HCT116 (cell line): Measurements from ENCODE around the gene S100A10. TPM values are rescaled to one million over a fixed set of nuclear protein-coding genes. Genes with fewer than 3 reads are reported as not detected.

Experiments
- ATAC-seq: fragments of 200-7000 bp; cut with Tn5 transposase; 2 replicates; pipeline ENCODE4 v1.9.1; 2020; ENCODE audit warnings: mild to moderate bottlenecking, moderate library complexity
- BruUV-seq: library from RNA; stranded (reverse); fragments of 400-500 nt; replicated peaks from 2 replicates; lab custom pipeline; 2021; lab: Mats Ljungman, UMichigan
- CTCF ChIA-PET: fragments of 300-600 bp; sonication (Branson Sonifier 250); formaldehyde crosslinking; loops from one replicate; lab custom pipeline; 2021; ENCODE audit warnings: antibody characterized with exemption; lab: Charles Lee
- POLR2A ChIA-PET: fragments of 300-600, 350-600 bp; sonication (Branson Sonifier 250); formaldehyde crosslinking; loops from one replicate; lab custom pipeline; 2021; ENCODE audit warnings: antibody characterized with exemption; lab: Charles Lee
- RAD21 ChIA-PET, 2 experiments: fragments of 300-600 bp; sonication (Branson Sonifier 250); formaldehyde crosslinking; loops; one replicate each; lab custom pipeline; 2023; ENCODE audit warnings: low total read pairs in 2 of 2; ENCODE audit not compliant: uncharacterized antibody in 2 of 2, unreplicated experiment in 2 of 2, low non-redundant PET in 1 of 2; lab: Charles Lee
- DNase-seq: peaks from one replicate; pipeline ENCODE4 v3.0.0-alpha.2; 2010; ENCODE audit warnings: low read depth, low spot score
- H2AFZ ChIP-seq: fragments of 200-600 bp; shearing (Covaris generic), sonication (generic); 2 replicates; pipeline ENCODE4 v1.6.1; 2017; ENCODE audit warnings: low read depth, mixed run types, mixed read lengths, antibody characterized with exemption, low read length; ENCODE audit not compliant: poor library complexity, severe bottlenecking
- H3K27ac ChIP-seq: 2 replicates; pipeline ENCODE4 v1.5.1; 2012; ENCODE audit warnings: low read depth, low read length
- H3K27me3 ChIP-seq: fragments of 200-600 bp; sonication (generic); 2 replicates; pipeline ENCODE4 v1.6.1; 2016; ENCODE audit warnings: mixed run types, low read length, mixed read lengths; ENCODE audit not compliant: insufficient read depth
- H3K36me3 ChIP-seq, 2 experiments: fragments of 200-500 bp in 1 of 2; fragments of 200-600 bp in 1 of 2; sonication (Bioruptor generic) in 1 of 2; sonication (generic) in 1 of 2; 2 replicates each; pipeline versions ENCODE4 v1.5.1 to v1.6.1; 2014 to 2016; ENCODE audit warnings: low read length in 2 of 2, inconsistent platforms in 1 of 2, mixed read lengths in 1 of 2, mixed run types in 1 of 2; ENCODE audit not compliant: insufficient read depth in 2 of 2, control insufficient read depth in 1 of 2
- H3K4me1 ChIP-seq, 2 experiments: fragments of 200-600 bp in 1 of 2; sonication (generic) in 1 of 2; 2 replicates each; pipeline versions ENCODE4 v1.5.1 to v1.6.1; 2012 to 2017; ENCODE audit warnings: low read length in 2 of 2, inconsistent platforms in 1 of 2, mild to moderate bottlenecking in 1 of 2, mixed read lengths in 1 of 2, mixed run types in 1 of 2, moderate library complexity in 1 of 2; ENCODE audit not compliant: insufficient read depth in 2 of 2, control insufficient read depth in 1 of 2
- H3K4me2 ChIP-seq: fragments of 200-600 bp; sonication (generic); 2 replicates; pipeline ENCODE4 v1.6.1; 2017; ENCODE audit warnings: mixed run types, low read length, mixed read lengths
- H3K4me3 ChIP-seq, 2 experiments: fragments of 200-600 bp in 1 of 2; sonication (generic) in 1 of 2; replicated peaks in 1 of 2; 2 replicates each; pipeline ENCODE4 v1.5.1; 2011 to 2016; ENCODE audit warnings: low read length in 2 of 2, control low read depth in 1 of 2, low read depth in 1 of 2, mild to moderate bottlenecking in 1 of 2, mixed read lengths in 1 of 2, mixed run types in 1 of 2
- H3K79me2 ChIP-seq: fragments of 200-600 bp; sonication (generic); 2 replicates; pipeline ENCODE4 v1.6.1; 2017; ENCODE audit warnings: mild to moderate bottlenecking, mixed run types, low read length, moderate library complexity, mixed read lengths; ENCODE audit not compliant: insufficient read depth
- H3K9ac ChIP-seq: fragments of 200-600 bp; sonication (generic); 2 replicates; pipeline ENCODE4 v1.6.1; 2016; ENCODE audit warnings: low read length, mixed read lengths
- H3K9me2 ChIP-seq: fragments of 200-600 bp; sonication (generic), shearing (Covaris generic); 2 replicates; pipeline ENCODE4 v1.6.1; 2017; ENCODE audit warnings: mixed run types, mild to moderate bottlenecking, moderate library complexity; ENCODE audit not compliant: insufficient read depth
- H3K9me3 ChIP-seq, 2 experiments: fragments of 200-500 bp in 1 of 2; fragments of 200-600 bp in 1 of 2; sonication (Bioruptor generic) in 1 of 2; sonication (generic) in 1 of 2; 2 replicates each; pipeline ENCODE4 v1.6.1; 2014 to 2017; ENCODE audit warnings: low read length in 2 of 2, mixed read lengths in 2 of 2, inconsistent platforms in 1 of 2, low read depth in 1 of 2, mild to moderate bottlenecking in 1 of 2, mixed run types in 1 of 2, moderate library complexity in 1 of 2; ENCODE audit not compliant: control insufficient read depth in 1 of 2, insufficient read depth in 1 of 2
- H4K20me1 ChIP-seq: fragments of 200-600 bp; sonication (generic), shearing (Covaris generic); 2 replicates; pipeline ENCODE4 v1.6.1; 2017; ENCODE audit warnings: mixed run types, mild to moderate bottlenecking, moderate library complexity; ENCODE audit not compliant: insufficient read depth
- CEBPB ChIP-seq: IDR thresholded peaks from 2 replicates; pipeline ENCODE4 v1.6.1; 2012; ENCODE audit warnings: low read depth
- EGR1 ChIP-seq: IDR thresholded peaks from 2 replicates; pipeline ENCODE4 v1.6.1; 2012; ENCODE audit warnings: low read depth
- POLR2AphosphoS5 ChIP-seq: IDR thresholded peaks from 2 replicates; pipeline ENCODE4 v1.6.1; 2011; ENCODE audit warnings: mild to moderate bottlenecking, low read depth, low read length, moderate library complexity
- RAD21 ChIP-seq: IDR thresholded peaks from 2 replicates; pipeline ENCODE4 v1.6.1; 2012; ENCODE audit warnings: low read depth, mild to moderate bottlenecking
- SP1 ChIP-seq: IDR thresholded peaks from 2 replicates; pipeline ENCODE4 v1.6.1; 2012; ENCODE audit warnings: low read depth
- YY1 ChIP-seq: IDR thresholded peaks from 2 replicates; pipeline ENCODE4 v1.6.1; 2011; ENCODE audit warnings: low read length, low read depth, moderate library complexity, mild to moderate bottlenecking; ENCODE audit not compliant: insufficient replicate concordance; ENCODE audit errors: extremely low read depth
- intact Hi-C: fragments of 100-400 bp; cut with micrococcal nuclease; formaldehyde crosslinking; loops from 2 replicates; pipeline ENCODE4 v1.10.0; 2022
- total RNA-seq: library from RNA; stranded (reverse); gene quantifications from one replicate; pipeline ENCODE4 v1.2.1, GENCODE V29; 2021; ENCODE audit not compliant: unreplicated experiment
- TF ChIP-seq, protein P1 (sequence below), 3 experiments: fragments of 200-600 bp in 1 of 3; sonication (generic) in 1 of 3; IDR thresholded peaks in 2 of 3; conservative IDR thresholded peaks in 1 of 3; 2 replicates each; pipeline ENCODE4 v1.5.1; 2012 to 2017; ENCODE audit warnings: low read depth in 2 of 3, low read length in 2 of 3, antibody characterized with exemption in 1 of 3, borderline replicate concordance in 1 of 3, control low read depth in 1 of 3, mild to moderate bottlenecking in 1 of 3, mixed read lengths in 1 of 3, mixed run types in 1 of 3, moderate library complexity in 1 of 3; ENCODE audit not compliant: insufficient read depth in 1 of 3

S100A10 gene
- total RNA-seq, 1 experiment from 2014 or later = 340 TPM

DNA sequence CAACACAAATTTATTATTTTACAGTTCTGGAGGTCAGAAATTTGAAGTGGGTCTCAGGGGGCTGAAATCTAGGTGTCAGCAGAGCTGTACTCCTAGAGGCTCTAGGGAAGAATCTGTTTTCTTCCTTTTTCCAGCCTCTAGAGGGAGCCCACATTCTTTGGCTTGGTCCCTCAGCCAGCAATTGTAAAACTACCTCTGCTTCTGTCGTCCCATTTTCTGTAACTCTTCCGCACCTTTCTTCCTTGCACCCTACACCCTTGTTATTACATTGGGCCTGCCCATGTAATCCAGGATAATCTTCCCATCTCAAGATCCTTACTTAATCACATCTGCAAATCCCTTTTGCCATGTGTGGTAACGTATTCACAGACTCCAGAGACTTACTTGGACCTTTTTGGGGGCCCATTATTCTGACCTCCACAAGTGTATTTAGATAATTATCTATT, 59.6 kb downstream of the S100A10 start:
- H3K9me3 ChIP-seq = 0 out of 4 replicates have a peak, but pooled peaks cover 0 to 6% of the 10 kb centered on the region in 2 experiments
- H3K79me2 ChIP-seq = no peaks in the 10 kb centered on the region
- POLR2A ChIA-PET = no interaction called here
- TF ChIP-seq YY1 = peak; percentile 62
- no peak for TF ChIP-seq POLR2AphosphoS5
- TF ChIP-seq EGR1 = no peak
- no peak for TF ChIP-seq SP1
- TF ChIP-seq, protein P1, sequence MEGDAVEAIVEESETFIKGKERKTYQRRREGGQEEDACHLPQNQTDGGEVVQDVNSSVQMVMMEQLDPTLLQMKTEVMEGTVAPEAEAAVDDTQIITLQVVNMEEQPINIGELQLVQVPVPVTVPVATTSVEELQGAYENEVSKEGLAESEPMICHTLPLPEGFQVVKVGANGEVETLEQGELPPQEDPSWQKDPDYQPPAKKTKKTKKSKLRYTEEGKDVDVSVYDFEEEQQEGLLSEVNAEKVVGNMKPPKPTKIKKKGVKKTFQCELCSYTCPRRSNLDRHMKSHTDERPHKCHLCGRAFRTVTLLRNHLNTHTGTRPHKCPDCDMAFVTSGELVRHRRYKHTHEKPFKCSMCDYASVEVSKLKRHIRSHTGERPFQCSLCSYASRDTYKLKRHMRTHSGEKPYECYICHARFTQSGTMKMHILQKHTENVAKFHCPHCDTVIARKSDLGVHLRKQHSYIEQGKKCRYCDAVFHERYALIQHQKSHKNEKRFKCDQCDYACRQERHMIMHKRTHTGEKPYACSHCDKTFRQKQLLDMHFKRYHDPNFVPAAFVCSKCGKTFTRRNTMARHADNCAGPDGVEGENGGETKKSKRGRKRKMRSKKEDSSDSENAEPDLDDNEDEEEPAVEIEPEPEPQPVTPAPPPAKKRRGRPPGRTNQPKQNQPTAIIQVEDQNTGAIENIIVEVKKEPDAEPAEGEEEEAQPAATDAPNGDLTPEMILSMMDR (IDR thresholded peaks at IDR 0.05 in 2 of 3, conservative IDR thresholded peaks at IDR 0.05 in 1 of 3; ENCODE audit: borderline replicate concordance in 1 of 3, insufficient read depth in 1 of 3, low read depth in 2 of 3, low read length in 2 of 3) = peak; percentile 86 to 95 (median 86)
- TF ChIP-seq RAD21 = peak; percentile 96
- TF ChIP-seq CEBPB = no peak
- H3K9ac ChIP-seq = no peak overlapping the region
- no TSS peak for BruUV-seq
- RAD21 ChIA-PET = interaction anchor here (0.7 to 2.5 kb wide), 5 partner anchors 34 to 79 kb away, joined by 3 to 11 read pairs (median 3); no protein-coding TSS in a partner anchor
- CTCF ChIA-PET = interaction anchor here (0.9 to 5.9 kb wide), 16 partner anchors 9 to 116 kb away, joined by 3 to 140 read pairs (median 5); partner anchors contain the start of gene THEM4
- H3K4me3 ChIP-seq = no peak overlapping the region
- intact Hi-C loops = loop anchor here (1.0 to 5.0 kb wide), 4 partner anchors 34 to 253 kb away; no protein-coding TSS in a partner anchor
- DNase-seq (no peak), ATAC-seq (peak; percentile 97)
- H3K4me1 ChIP-seq = no peaks in the 10 kb centered on the region; a peak in 1 of 4 replicates
- peak overlapping the region; percentile 38 for H3K4me2 ChIP-seq
- no peaks in the 10 kb centered on the region for H3K9me2 ChIP-seq
- H3K27ac ChIP-seq = no peak overlapping the region
- no peaks in the 10 kb centered on the region for H4K20me1 ChIP-seq
- peak overlapping the region; percentile 69 for H2AFZ ChIP-seq
- H3K27me3 ChIP-seq = no peaks in the 10 kb centered on the region
- no peaks in the 10 kb centered on the region for H3K36me3 ChIP-seq

Other genes with a start within 250 kb of the S100A10 start
- 94.5 TPM for gene MRPL9, start 230.4 kb downstream of the S100A10 start, total RNA-seq
- 11.1 TPM for gene TDRKH, start 203.4 kb downstream of the S100A10 start, total RNA-seq
- not detected for gene LINGO4, start 188.4 kb downstream of the S100A10 start, total RNA-seq
- gene RORC, start 162.1 kb downstream of the S100A10 start, total RNA-seq = 1.3 TPM
- 0.17 TPM for gene C2CD4D, start 154.0 kb downstream of the S100A10 start, total RNA-seq
- gene THEM5, start 140.1 kb downstream of the S100A10 start, total RNA-seq = not detected
- gene THEM4, start 84.3 kb downstream of the S100A10 start, total RNA-seq = 17.0 TPM
- gene S100A11, start 43.1 kb upstream of the S100A10 start, total RNA-seq = 229 TPM
- gene TCHHL1, start 95.2 kb upstream of the S100A10 start, total RNA-seq = not detected
- gene TCHH, start 121.6 kb upstream of the S100A10 start, total RNA-seq = 0.02 TPM
- not detected for gene RPTN, start 165.4 kb upstream of the S100A10 start, total RNA-seq
- gene HRNR, start 230.3 kb upstream of the S100A10 start, total RNA-seq = not detected